SK-N-SH treated with all-trans-retinoic acid at 6 μM for 48 hours (cell line): ENCODE measurements around the gene NRXN3.

Source experiments
- ATAC-seq: fragments of 200-7000 bp; cut with Tn5 transposase; 3 replicates; pipeline ENCODE4 v1.9.1; 2020; ENCODE audit warnings: mild to moderate bottlenecking, moderate library complexity
- ARNTL ChIP-seq: fragments of 450-650 bp; formaldehyde crosslinking; IDR thresholded peaks from 2 replicates; pipeline ENCODE4 v1.5.0; 2020; ENCODE audit warnings: low read depth, mild to moderate bottlenecking, moderate library complexity, borderline replicate concordance
- BACH2 ChIP-seq: fragments of 250-450 bp; sonication (Bioruptor Pico); IDR thresholded peaks from 2 replicates; pipeline ENCODE4 v1.9.0; 2021; ENCODE audit warnings: mild to moderate bottlenecking, borderline replicate concordance
- CSDC2 ChIP-seq: fragments of 250-450 bp; sonication (Bioruptor Pico); IDR thresholded peaks from 2 replicates; pipeline ENCODE4 v1.5.0; 2020; ENCODE audit warnings: mild to moderate bottlenecking, moderate library complexity
- ESRRG ChIP-seq: fragments of 250-450 bp; sonication (Bioruptor Pico); IDR thresholded peaks from 2 replicates; pipeline ENCODE4 v1.6.1; 2021; ENCODE audit warnings: mild to moderate bottlenecking
- OSR1 ChIP-seq: fragments of 250-450 bp; sonication (Bioruptor Pico); IDR thresholded peaks from 2 replicates; pipeline ENCODE4 v1.8.0; 2022; ENCODE audit warnings: moderate library complexity, mild to moderate bottlenecking, inconsistent platforms
- PPARA ChIP-seq: fragments of 250-450 bp; sonication (Bioruptor Pico); IDR thresholded peaks from 2 replicates; pipeline ENCODE4 v1.5.0; 2020; ENCODE audit warnings: mild to moderate bottlenecking, borderline replicate concordance
- RARB ChIP-seq: fragments of 250-450 bp; sonication (Bioruptor Pico); IDR thresholded peaks from 2 replicates; pipeline ENCODE4 v1.8.0; 2021; ENCODE audit warnings: mild to moderate bottlenecking, moderate library complexity
- TOX ChIP-seq: fragments of 250-450 bp; sonication (Bioruptor Pico); IDR thresholded peaks from 2 replicates; pipeline ENCODE4 v1.8.0; 2021; ENCODE audit warnings: mild to moderate bottlenecking, moderate library complexity, borderline replicate concordance
- ZC3H10 ChIP-seq: fragments of 250-450 bp; sonication (Bioruptor Pico); IDR thresholded peaks from 2 replicates; pipeline ENCODE4 v1.5.1; 2021; ENCODE audit warnings: mild to moderate bottlenecking, moderate library complexity
- ZFP3 ChIP-seq: fragments of 250-450 bp; sonication (Bioruptor Pico); IDR thresholded peaks from 2 replicates; pipeline ENCODE4 v1.5.0; 2020; ENCODE audit warnings: mild to moderate bottlenecking, moderate library complexity
- ZNF70 ChIP-seq: fragments of 450-650 bp; formaldehyde crosslinking; IDR thresholded peaks from 2 replicates; pipeline ENCODE4 v1.5.0; 2020; ENCODE audit warnings: mild to moderate bottlenecking, moderate library complexity
- ZNF8 ChIP-seq: fragments of 450-650 bp; formaldehyde crosslinking; IDR thresholded peaks from 2 replicates; pipeline ENCODE4 v1.5.0; 2020; ENCODE audit warnings: mild to moderate bottlenecking, moderate library complexity
- TF ChIP-seq, protein P1 (sequence below): fragments of 250-450 bp; sonication (Bioruptor Pico); IDR thresholded peaks from 2 replicates; pipeline ENCODE4 v1.5.0; 2020; ENCODE audit warnings: mild to moderate bottlenecking, moderate library complexity
- TF ChIP-seq, protein P2 (sequence below): fragments of 250-450 bp; sonication (Bioruptor Pico); IDR thresholded peaks from 2 replicates; pipeline ENCODE4 v1.5.1; 2021; ENCODE audit warnings: mild to moderate bottlenecking, moderate library complexity
- TF ChIP-seq, protein P3 (sequence below): fragments of 250-450 bp; sonication (Bioruptor Pico); IDR thresholded peaks from 2 replicates; pipeline ENCODE4 v1.8.0; 2020; ENCODE audit warnings: mild to moderate bottlenecking, moderate library complexity, borderline replicate concordance

NRXN3 gene

DNA sequence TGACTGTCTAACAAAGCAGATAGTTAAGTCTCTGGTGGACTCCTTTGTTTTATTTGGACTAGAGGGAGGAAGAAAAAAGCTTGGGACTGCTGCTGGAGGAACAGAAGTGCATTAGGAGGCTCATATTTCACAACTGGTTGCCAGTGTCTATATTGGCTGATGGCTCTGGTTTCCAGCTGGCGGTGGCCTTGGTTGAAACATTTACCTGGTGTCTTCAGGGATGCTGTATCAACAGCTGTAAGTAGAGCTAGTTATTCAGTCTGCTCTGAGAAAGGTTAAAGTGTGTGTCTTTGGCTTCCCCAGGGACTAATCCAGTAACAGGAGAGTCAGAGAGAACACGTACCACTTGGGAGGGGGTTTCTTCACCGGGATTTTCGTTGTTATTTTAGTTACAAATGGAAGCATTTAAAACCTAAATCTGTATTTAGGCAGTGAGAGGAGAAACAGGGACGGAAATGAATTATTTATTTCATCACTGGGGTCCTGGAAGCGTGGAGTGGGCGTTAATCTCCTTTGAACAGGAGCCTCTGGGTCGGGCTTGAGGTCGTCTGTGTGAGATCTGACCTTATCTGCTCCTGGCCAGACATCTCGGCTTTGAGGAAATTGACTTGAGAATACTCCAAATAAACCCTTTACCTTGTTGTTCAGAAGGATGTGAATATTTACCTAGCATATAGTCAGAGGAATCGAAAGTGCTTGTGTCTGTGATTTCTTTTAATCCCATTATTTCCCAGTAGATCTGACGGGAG is 149.9 kb downstream of the NRXN3 start (continued):
- TF ChIP-seq, protein P1, sequence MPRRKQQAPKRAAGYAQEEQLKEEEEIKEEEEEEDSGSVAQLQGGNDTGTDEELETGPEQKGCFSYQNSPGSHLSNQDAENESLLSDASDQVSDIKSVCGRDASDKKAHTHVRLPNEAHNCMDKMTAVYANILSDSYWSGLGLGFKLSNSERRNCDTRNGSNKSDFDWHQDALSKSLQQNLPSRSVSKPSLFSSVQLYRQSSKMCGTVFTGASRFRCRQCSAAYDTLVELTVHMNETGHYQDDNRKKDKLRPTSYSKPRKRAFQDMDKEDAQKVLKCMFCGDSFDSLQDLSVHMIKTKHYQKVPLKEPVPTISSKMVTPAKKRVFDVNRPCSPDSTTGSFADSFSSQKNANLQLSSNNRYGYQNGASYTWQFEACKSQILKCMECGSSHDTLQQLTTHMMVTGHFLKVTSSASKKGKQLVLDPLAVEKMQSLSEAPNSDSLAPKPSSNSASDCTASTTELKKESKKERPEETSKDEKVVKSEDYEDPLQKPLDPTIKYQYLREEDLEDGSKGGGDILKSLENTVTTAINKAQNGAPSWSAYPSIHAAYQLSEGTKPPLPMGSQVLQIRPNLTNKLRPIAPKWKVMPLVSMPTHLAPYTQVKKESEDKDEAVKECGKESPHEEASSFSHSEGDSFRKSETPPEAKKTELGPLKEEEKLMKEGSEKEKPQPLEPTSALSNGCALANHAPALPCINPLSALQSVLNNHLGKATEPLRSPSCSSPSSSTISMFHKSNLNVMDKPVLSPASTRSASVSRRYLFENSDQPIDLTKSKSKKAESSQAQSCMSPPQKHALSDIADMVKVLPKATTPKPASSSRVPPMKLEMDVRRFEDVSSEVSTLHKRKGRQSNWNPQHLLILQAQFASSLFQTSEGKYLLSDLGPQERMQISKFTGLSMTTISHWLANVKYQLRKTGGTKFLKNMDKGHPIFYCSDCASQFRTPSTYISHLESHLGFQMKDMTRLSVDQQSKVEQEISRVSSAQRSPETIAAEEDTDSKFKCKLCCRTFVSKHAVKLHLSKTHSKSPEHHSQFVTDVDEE (CRISPR knock-in tag): no peak

DNA sequence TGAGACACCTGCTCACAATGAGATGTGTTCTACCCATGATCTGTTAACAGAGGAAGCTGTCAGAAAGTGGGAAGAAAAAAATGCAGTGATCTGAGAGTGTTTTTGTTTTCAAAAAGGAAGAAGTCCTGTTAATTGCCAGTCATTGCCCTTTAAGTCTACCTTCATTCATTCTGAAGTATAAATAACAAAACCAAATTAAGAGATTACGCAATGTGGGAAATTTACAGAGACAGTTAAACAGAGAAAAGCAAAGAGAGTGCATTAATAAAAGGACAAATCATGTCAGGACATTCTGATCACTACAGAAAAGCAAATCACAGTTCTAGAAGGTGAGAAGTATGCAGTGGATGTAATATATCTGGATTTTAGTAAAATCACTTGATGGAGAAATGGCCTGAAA is 154.2 kb downstream of the NRXN3 start:
- no peak for ATAC-seq
- TF ChIP-seq, protein P2, sequence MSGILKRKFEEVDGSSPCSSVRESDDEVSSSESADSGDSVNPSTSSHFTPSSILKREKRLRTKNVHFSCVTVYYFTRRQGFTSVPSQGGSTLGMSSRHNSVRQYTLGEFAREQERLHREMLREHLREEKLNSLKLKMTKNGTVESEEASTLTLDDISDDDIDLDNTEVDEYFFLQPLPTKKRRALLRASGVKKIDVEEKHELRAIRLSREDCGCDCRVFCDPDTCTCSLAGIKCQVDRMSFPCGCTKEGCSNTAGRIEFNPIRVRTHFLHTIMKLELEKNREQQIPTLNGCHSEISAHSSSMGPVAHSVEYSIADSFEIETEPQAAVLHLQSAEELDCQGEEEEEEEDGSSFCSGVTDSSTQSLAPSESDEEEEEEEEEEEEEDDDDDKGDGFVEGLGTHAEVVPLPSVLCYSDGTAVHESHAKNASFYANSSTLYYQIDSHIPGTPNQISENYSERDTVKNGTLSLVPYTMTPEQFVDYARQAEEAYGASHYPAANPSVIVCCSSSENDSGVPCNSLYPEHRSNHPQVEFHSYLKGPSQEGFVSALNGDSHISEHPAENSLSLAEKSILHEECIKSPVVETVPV (CRISPR knock-in tag): no peak
- TF ChIP-seq ESRRG (CRISPR knock-in tag) (no peak), BACH2 (no peak), CSDC2 (CRISPR knock-in tag) (no peak), OSR1 (CRISPR knock-in tag) (no peak), ZC3H10 (CRISPR knock-in tag) (no peak)
- TF ChIP-seq, protein P3, sequence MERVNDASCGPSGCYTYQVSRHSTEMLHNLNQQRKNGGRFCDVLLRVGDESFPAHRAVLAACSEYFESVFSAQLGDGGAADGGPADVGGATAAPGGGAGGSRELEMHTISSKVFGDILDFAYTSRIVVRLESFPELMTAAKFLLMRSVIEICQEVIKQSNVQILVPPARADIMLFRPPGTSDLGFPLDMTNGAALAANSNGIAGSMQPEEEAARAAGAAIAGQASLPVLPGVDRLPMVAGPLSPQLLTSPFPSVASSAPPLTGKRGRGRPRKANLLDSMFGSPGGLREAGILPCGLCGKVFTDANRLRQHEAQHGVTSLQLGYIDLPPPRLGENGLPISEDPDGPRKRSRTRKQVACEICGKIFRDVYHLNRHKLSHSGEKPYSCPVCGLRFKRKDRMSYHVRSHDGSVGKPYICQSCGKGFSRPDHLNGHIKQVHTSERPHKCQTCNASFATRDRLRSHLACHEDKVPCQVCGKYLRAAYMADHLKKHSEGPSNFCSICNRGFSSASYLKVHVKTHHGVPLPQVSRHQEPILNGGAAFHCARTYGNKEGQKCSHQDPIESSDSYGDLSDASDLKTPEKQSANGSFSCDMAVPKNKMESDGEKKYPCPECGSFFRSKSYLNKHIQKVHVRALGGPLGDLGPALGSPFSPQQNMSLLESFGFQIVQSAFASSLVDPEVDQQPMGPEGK (CRISPR knock-in tag): no peak
- TF ChIP-seq, protein P1 (CRISPR knock-in tag): no peak

DNA sequence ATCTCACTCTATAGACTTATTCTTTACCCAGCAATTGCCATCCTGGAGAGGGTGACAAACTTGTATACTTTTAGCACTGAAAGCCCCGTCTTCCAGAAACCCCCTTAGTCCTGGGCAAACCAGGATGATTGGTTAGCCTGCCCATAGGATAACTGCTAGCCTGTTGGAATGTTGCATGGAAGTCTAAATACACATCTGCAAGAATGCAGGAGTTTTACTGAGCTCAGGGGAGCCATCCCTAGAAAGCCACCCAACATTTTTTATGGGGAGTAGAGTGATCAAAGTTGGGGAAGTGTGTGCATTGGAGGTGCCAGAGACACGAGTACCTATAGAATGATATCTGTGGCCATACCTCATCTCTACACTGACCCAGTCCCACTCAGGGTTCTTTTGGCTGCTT is 155.7 kb downstream of the NRXN3 start:
- no peak for ATAC-seq
- no peak for TF ChIP-seq TOX
- no peak for TF ChIP-seq RARB (CRISPR knock-in tag)

DNA sequence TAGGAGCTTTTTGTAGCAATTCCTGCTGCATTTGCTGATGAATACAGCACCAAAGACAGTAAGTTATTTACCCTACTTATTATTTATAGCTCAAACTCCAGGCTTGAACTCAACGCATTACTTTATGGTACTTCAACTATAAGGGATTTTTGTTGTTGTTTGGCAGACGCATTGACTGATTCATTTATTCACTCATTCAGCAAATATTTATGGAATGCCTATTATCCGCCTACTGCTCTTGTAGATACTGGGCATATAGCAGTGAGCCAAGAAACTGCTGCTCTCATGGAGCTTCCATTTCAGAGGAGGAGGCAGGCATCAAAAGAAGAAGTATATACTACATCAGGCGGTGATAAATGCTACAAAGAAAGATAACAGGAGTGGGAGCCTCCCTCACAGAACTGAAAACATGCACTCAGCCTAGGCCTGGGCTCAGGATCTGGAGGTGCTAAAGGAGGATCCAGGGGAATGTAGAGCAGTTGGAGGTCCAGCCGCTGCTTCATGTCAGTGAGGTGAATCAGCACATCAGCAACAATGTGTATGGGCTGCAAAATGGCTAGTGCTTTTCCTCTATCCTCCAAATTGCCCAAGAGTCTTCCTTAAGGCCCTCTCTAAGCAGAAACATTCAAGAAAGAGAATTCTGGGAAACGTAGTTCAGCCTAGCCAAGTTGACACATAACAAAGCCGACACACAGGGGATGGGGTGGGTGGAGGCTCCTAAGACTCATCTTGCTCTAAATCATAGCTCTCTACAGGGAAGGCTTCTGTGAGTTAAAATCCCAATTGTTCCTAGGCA is 157.5 kb downstream of the NRXN3 start:
- no peak for TF ChIP-seq RARB (CRISPR knock-in tag)
- TF ChIP-seq ARNTL (CRISPR knock-in tag): no peak
- no peak for TF ChIP-seq ZNF70 (CRISPR knock-in tag)
- TF ChIP-seq ZFP3 (CRISPR knock-in tag): no peak
- TF ChIP-seq ESRRG (CRISPR knock-in tag): no peak
- no peak for TF ChIP-seq TOX

DNA sequence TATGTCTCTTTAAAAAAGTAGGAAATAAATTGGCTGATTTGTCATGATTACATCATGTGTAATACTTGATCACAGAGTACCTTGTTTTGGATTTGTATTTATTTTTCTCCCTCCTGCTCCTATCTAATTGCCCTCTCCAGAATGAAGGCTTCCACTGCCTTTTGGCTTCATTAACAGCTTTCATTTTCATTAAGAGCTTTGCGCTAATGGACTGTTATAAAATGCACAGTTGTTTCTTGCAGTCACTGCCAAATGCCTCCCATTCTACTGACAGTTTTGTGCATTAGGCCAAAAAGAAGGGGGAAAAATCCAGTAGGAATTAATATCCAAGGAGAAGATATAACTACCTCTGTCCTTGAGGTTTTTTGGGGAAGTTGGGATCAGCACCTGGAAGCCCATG is 159.2 kb downstream of the NRXN3 start:
- ATAC-seq: no peak
- TF ChIP-seq ZNF8 (CRISPR knock-in tag) (no peak), PPARA (no peak), ESRRG (CRISPR knock-in tag) (no peak), TOX (no peak), OSR1 (CRISPR knock-in tag) (no peak), ZFP3 (CRISPR knock-in tag) (no peak)
- TF ChIP-seq, protein P2 (CRISPR knock-in tag): no peak
- TF ChIP-seq, protein P1 (CRISPR knock-in tag): no peak

More for the DNA sequence above, 157.5 kb downstream of the NRXN3 start:
- no peak for ATAC-seq
